Lower leg skin (tissue), 3 donors: Measurements from ENCODE around the gene CPPED1.

ENCODE experiments used
- POLR2A ChIP-seq, 2 donors: fragments of 450-650 bp; IDR thresholded peaks; one replicate each; pipeline ENCODE4 v1.6.1; 2016 to 2017; ENCODE audit warnings: antibody characterized with exemption in 2 of 2, mild to moderate bottlenecking in 1 of 2, moderate library complexity in 1 of 2
- TF ChIP-seq, protein P1 (sequence below), 3 donors: fragments of 450-650 bp; IDR thresholded peaks; one replicate each; pipeline ENCODE4 v1.5.1; 2016; ENCODE audit warnings: antibody characterized with exemption in 3 of 3, mild to moderate bottlenecking in 3 of 3, moderate library complexity in 2 of 3

GRCh38 chr16:12672986-12673385, 130.7 kb downstream of the CPPED1 start:
- TF ChIP-seq, protein P1, sequence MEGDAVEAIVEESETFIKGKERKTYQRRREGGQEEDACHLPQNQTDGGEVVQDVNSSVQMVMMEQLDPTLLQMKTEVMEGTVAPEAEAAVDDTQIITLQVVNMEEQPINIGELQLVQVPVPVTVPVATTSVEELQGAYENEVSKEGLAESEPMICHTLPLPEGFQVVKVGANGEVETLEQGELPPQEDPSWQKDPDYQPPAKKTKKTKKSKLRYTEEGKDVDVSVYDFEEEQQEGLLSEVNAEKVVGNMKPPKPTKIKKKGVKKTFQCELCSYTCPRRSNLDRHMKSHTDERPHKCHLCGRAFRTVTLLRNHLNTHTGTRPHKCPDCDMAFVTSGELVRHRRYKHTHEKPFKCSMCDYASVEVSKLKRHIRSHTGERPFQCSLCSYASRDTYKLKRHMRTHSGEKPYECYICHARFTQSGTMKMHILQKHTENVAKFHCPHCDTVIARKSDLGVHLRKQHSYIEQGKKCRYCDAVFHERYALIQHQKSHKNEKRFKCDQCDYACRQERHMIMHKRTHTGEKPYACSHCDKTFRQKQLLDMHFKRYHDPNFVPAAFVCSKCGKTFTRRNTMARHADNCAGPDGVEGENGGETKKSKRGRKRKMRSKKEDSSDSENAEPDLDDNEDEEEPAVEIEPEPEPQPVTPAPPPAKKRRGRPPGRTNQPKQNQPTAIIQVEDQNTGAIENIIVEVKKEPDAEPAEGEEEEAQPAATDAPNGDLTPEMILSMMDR (IDR thresholded peaks at IDR 0.05) = no peak
- TF ChIP-seq POLR2A (IDR thresholded peaks at IDR 0.05) = no peak
